HEK293T (cell line): ENCODE measurements around the gene IGSF3.
"Not testable (repeated sequence)": the region's sequence is repeated elsewhere in the genome, so short reads cannot be mapped to it uniquely, and the experiment has no call there.

Experiments
- CTCF ChIA-PET: fragments of 350-600 bp; formaldehyde crosslinking; extraction: SDS; loops from one replicate; lab custom pipeline; 2021; ENCODE audit warnings: antibody characterized with exemption, inconsistent platforms; lab: Yijun Ruan, JAX
- POLR2A ChIA-PET: fragments of 350-600 bp; formaldehyde crosslinking; extraction: SDS; loops from one replicate; lab custom pipeline; 2020; ENCODE audit warnings: antibody characterized with exemption, inconsistent platforms; lab: Yijun Ruan, JAX
- DNase-seq: peaks from one replicate; pipeline ENCODE4 v3.0.0; 2012; ENCODE audit warnings: mixed read lengths; ENCODE audit errors: extremely low spot score
- ARNT ChIP-seq: fragments of 450-650 bp; IDR thresholded peaks from 2 replicates; pipeline ENCODE4 v1.6.1; 2017; ENCODE audit warnings: mild to moderate bottlenecking
- BHLHE40 ChIP-seq: fragments of 450-650 bp; IDR thresholded peaks from 2 replicates; pipeline ENCODE4 v1.6.1; 2016; ENCODE audit warnings: mild to moderate bottlenecking, moderate library complexity, borderline replicate concordance
- CTBP1 ChIP-seq: fragments of 450-650 bp; IDR thresholded peaks from 2 replicates; pipeline ENCODE4 v1.6.1; 2016; ENCODE audit warnings: borderline replicate concordance
- ELF4 ChIP-seq: fragments of 450-650 bp; IDR thresholded peaks from 2 replicates; pipeline ENCODE4 v1.6.1; 2017; ENCODE audit warnings: antibody characterized with exemption
- FOXA1 ChIP-seq: fragments of 450-650 bp; IDR thresholded peaks from 2 replicates; pipeline ENCODE4 v1.6.1; 2016; ENCODE audit warnings: mild to moderate bottlenecking
- FOXK2 ChIP-seq: fragments of 450-650 bp; IDR thresholded peaks from 2 replicates; pipeline ENCODE4 v1.6.1; 2016; ENCODE audit warnings: mild to moderate bottlenecking
- FOXM1 ChIP-seq: fragments of 450-650 bp; IDR thresholded peaks from 2 replicates; pipeline ENCODE4 v1.6.1; 2017; ENCODE audit warnings: mild to moderate bottlenecking, borderline replicate concordance
- HDGF ChIP-seq: fragments of 450-650 bp; IDR thresholded peaks from 2 replicates; pipeline ENCODE4 v1.6.1; 2017; ENCODE audit warnings: antibody characterized with exemption, borderline replicate concordance
- L3MBTL2 ChIP-seq: fragments of 450-650 bp; conservative IDR thresholded peaks from 2 replicates; pipeline ENCODE4 v1.6.1; 2016; ENCODE audit warnings: mild to moderate bottlenecking
- LEF1 ChIP-seq: fragments of 450-650 bp; IDR thresholded peaks from 2 replicates; pipeline ENCODE4 v1.6.1; 2017; ENCODE audit warnings: mild to moderate bottlenecking, borderline replicate concordance
- NFRKB ChIP-seq: fragments of 450-650 bp; IDR thresholded peaks from 2 replicates; pipeline ENCODE4 v1.6.1; 2016; ENCODE audit warnings: mild to moderate bottlenecking, moderate library complexity
- PKNOX1 ChIP-seq: fragments of 450-650 bp; IDR thresholded peaks from 2 replicates; pipeline ENCODE4 v1.6.1; 2016
- SP1 ChIP-seq: fragments of 450-650 bp; IDR thresholded peaks from 2 replicates; pipeline ENCODE4 v1.6.1; 2017
- SUZ12 ChIP-seq: fragments of 450-650 bp; IDR thresholded peaks from 2 replicates; pipeline ENCODE4 v1.6.1; 2016; ENCODE audit warnings: mild to moderate bottlenecking
- TARDBP ChIP-seq: fragments of 450-650 bp; IDR thresholded peaks from 2 replicates; pipeline ENCODE4 v1.6.1; 2016
- ZNF384 ChIP-seq: fragments of 450-650 bp; IDR thresholded peaks from 2 replicates; pipeline ENCODE4 v1.6.1; 2016

The IGSF3 gene

GRCh38 chr1:116591006-116591950, 76.3 kb downstream of the IGSF3 start:
- CTCF ChIA-PET, POLR2A ChIA-PET, DNase-seq: not testable (repeated sequence)

GRCh38 chr1:116590359-116591005, 77.1 kb downstream of the IGSF3 start:
- POLR2A ChIA-PET, DNase-seq, CTCF ChIA-PET: not testable (repeated sequence)

- CTCF ChIA-PET, DNase-seq, POLR2A ChIA-PET: not testable (repeated sequence)
Measured at GRCh38 chr1:116589101-116589735, 78.3 kb downstream of the IGSF3 start.

GRCh38 chr1:116587501-116588227, 79.9 kb downstream of the IGSF3 start:
- DNase-seq, result no peak
- POLR2A ChIA-PET, result no interaction called here
- CTCF ChIA-PET, result no interaction called here
- TF ChIP-seq HDGF, result no peak
- no peak for TF ChIP-seq FOXM1

GRCh38 chr1:116586741-116587143, 80.8 kb downstream of the IGSF3 start:
- ChIA-PET CTCF (no interaction called here), POLR2A (no interaction called here)
- peak; percentile 34 for DNase-seq
- no peak for TF ChIP-seq CTBP1
- no peak for TF ChIP-seq FOXM1
- TF ChIP-seq BHLHE40, result no peak
- no peak for TF ChIP-seq ELF4
- no peak for TF ChIP-seq HDGF
- no peak for TF ChIP-seq ZNF384
- no peak for TF ChIP-seq TARDBP
- no peak for TF ChIP-seq FOXA1
- no peak for TF ChIP-seq FOXK2
- TF ChIP-seq NFRKB, result no peak
- TF ChIP-seq SUZ12, result no peak

- POLR2A ChIA-PET, result no interaction called here
- TF ChIP-seq SUZ12 (no peak), ARNT (no peak), NFRKB (no peak), ELF4 (no peak), FOXA1 (no peak), PKNOX1 (no peak), L3MBTL2 (no peak), FOXK2 (no peak), HDGF (no peak), SP1 (no peak), LEF1 (no peak), BHLHE40 (no peak)
- CTCF ChIA-PET, result interaction anchor here (1.8 kb wide), 1 partner anchor 10 kb away, joined by 5 read pairs; no protein-coding TSS in a partner anchor
- no peak for DNase-seq
Measured at GRCh38 chr1:116585886-116586285, 81.6 kb downstream of the IGSF3 start.

GRCh38 chr1:116581323-116581885, 86.1 kb downstream of the IGSF3 start:
- CTCF ChIA-PET, result interaction anchor here (0.6 kb wide), 1 partner anchor 14 kb away, joined by 4 read pairs; no protein-coding TSS in a partner anchor
- POLR2A ChIA-PET, result no interaction called here
- TF ChIP-seq FOXA1, result no peak
- no peak for TF ChIP-seq BHLHE40
- no peak for TF ChIP-seq SP1
- TF ChIP-seq ELF4, result no peak
- no peak for TF ChIP-seq CTBP1
- TF ChIP-seq TARDBP, result no peak
- TF ChIP-seq ZNF384, result no peak
- no peak for TF ChIP-seq NFRKB
- no peak for TF ChIP-seq FOXK2
- no peak for TF ChIP-seq PKNOX1
- no peak for TF ChIP-seq ARNT
- DNase-seq, result no peak
